Endothelial cell of hepatic sinusoid (primary cell): ENCODE measurements around the gene CLK4.

Experiments used
- in situ Hi-C: cut with HindIII; loops from 2 replicates; pipeline ENCODE4 v1.10.0; 2017; ENCODE audit warnings: low sequenced_read_pairs

The CLK4 gene

GRCh38 chr5:178560911-178561310 is 65.9 kb downstream of the CLK4 start:
- in situ Hi-C loops, result no loop called here

- in situ Hi-C loops, result no loop called here
Measured at GRCh38 chr5:178557416-178557815, 69.4 kb downstream of the CLK4 start.

GRCh38 chr5:178555771-178556211 is 71.1 kb downstream of the CLK4 start:
- in situ Hi-C loops, result no loop called here

- in situ Hi-C loops, result no loop called here
Measured at GRCh38 chr5:178555005-178555404, 71.8 kb downstream of the CLK4 start.

GRCh38 chr5:178554311-178554710 is 72.5 kb downstream of the CLK4 start:
- in situ Hi-C loops, result loop anchor here (5.0 kb wide), 1 partner anchor 57 kb away; no protein-coding TSS in a partner anchor

- in situ Hi-C loops, result loop anchor here (5.0 kb wide), 1 partner anchor 56 kb away; no protein-coding TSS in a partner anchor
Measured at GRCh38 chr5:178553517-178553916, 73.3 kb downstream of the CLK4 start.
